ENCODE measurements around the gene BTBD3.

Gene BTBD3

DNA sequence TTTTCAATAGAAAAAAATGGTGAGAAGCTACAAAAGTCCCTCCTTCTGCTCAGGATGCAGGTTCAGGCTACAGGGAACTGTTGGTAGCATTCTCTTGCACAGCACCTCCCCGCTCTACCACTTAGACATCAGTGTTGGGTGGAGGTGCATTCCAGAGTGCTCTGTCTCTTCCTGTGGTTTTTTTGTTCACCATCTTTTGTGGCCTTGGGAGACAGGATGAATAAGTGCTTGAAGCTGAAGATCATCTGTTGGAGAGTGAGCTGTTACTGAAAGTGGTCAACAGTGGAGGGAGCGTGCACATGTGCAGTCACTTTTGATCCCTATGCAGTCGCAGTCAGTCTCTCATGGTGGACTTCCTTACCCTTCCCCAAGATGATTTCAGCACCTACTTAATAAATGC, 16.6 kb upstream of the BTBD3 start:
- DNase-seq (ENCODE audit: low spot score), result no peak
- TF ChIP-seq, protein P1, sequence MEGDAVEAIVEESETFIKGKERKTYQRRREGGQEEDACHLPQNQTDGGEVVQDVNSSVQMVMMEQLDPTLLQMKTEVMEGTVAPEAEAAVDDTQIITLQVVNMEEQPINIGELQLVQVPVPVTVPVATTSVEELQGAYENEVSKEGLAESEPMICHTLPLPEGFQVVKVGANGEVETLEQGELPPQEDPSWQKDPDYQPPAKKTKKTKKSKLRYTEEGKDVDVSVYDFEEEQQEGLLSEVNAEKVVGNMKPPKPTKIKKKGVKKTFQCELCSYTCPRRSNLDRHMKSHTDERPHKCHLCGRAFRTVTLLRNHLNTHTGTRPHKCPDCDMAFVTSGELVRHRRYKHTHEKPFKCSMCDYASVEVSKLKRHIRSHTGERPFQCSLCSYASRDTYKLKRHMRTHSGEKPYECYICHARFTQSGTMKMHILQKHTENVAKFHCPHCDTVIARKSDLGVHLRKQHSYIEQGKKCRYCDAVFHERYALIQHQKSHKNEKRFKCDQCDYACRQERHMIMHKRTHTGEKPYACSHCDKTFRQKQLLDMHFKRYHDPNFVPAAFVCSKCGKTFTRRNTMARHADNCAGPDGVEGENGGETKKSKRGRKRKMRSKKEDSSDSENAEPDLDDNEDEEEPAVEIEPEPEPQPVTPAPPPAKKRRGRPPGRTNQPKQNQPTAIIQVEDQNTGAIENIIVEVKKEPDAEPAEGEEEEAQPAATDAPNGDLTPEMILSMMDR (IDR thresholded peaks at IDR 0.05; ENCODE audit: extremely low read depth, insufficient read depth, missing control alignments), result no peak
- in situ Hi-C loops (cut with MboI; ENCODE audit: low pct_unique_long_range_greater_than_20kb, low sequenced_read_pairs, unreplicated experiment), result no loop called here

DNA sequence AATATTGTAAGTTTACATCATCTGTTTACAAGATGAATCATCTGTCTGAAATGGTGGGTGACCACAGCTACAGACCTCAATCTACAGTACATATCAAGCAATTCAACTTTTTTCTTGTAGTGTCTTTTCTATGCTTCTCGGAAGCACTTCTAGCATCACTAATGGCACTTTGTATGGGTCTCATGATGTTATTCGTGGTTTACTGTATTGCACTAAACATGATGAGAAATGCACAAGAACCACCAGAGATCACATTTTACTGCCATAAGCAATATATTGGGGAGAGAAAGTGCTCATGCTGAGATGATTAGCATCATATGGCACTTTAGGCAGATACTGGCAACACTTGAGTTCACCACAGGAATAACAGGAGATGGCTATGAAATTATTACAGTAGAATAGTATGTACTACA, 15.4 kb upstream of the BTBD3 start:
- no peak for DNase-seq (ENCODE audit: low spot score)
- in situ Hi-C loops (cut with MboI; ENCODE audit: low pct_unique_long_range_greater_than_20kb, low sequenced_read_pairs, unreplicated experiment), result no loop called here
- TF ChIP-seq, protein P1 (IDR thresholded peaks at IDR 0.05; ENCODE audit: extremely low read depth, insufficient read depth, missing control alignments), result no peak

DNA sequence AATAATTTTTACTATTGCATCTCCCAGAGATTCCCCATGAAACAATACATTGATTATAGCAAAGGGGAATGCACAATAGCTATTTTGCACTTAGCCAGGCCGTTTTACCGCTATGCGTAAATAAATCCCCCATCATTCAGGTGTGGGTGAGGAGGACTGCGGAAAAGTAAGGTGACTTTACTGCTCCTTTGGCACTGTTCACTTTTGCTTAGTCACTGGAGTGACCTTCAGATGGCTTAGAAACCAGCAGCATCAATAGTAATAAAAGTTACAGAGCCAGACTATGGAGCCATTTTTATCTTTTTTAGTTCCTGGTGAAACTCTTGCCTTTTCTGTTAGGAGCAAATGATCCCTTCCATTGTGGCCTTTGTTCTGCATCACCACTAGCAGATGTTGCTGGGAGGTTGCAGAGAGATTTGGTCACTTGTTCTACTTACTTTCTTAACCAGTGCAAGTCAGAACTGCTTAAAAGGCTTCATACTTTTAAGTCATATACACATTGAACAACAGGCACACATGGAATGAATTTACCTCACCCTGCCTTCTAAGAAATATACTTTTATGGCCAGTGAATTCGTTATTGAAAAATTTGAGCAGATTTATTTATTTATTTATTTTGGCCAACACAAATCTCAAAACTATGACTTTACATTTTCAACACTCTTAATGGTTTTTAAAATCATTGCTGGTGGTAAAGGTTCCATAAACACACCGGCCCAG, 12.1 kb upstream of the BTBD3 start:
- DNase-seq (ENCODE audit: low spot score), result no peak
- in situ Hi-C loops (cut with MboI; ENCODE audit: low pct_unique_long_range_greater_than_20kb, low sequenced_read_pairs, unreplicated experiment), result no loop called here
- TF ChIP-seq, protein P1 (IDR thresholded peaks at IDR 0.05; ENCODE audit: extremely low read depth, insufficient read depth, missing control alignments), result no peak

DNA sequence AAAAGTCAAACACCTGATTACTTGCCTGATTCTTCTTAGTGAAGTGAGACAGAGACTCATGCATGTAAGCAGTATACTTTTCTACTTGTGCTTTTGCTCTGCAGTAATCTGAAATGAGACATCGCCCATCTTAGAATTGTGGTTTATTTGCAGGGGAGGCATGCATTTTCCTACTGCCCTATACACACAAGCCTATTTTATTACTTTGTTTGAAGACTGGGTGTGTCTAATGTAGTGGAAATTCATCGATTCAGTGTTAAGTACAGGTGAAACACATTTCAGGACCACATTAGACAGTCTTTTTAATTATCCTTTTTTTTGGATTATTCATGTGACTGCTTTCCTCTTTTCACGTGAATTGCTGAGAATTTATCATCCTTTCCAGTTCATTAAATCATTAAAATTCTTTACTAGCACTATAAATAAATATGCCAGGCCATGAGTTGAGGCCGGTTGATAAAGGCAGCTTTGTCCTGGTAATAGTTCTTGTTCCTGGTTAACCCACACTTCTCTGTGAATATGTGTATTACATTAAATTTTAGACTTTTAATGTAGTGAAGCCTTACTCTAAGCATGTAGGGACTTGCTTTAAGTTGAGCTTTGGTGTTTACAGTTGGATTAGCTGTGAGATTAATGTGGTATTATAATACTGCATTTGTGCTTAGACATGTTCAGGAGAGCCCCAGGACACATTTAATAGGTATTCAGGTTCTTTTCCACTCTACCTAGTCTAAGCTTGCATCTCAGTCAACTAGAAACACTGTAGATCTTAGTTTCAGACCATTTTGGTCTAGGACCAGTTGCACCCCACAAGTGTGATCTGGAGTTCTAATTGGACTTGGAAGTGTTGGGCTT, 10.8 kb upstream of the BTBD3 start:
- TF ChIP-seq, protein P1 (IDR thresholded peaks at IDR 0.05; ENCODE audit: extremely low read depth, insufficient read depth, missing control alignments), result no peak
- in situ Hi-C loops (cut with MboI; ENCODE audit: low pct_unique_long_range_greater_than_20kb, low sequenced_read_pairs, unreplicated experiment), result no loop called here
- DNase-seq (ENCODE audit: low spot score), result no peak

DNA sequence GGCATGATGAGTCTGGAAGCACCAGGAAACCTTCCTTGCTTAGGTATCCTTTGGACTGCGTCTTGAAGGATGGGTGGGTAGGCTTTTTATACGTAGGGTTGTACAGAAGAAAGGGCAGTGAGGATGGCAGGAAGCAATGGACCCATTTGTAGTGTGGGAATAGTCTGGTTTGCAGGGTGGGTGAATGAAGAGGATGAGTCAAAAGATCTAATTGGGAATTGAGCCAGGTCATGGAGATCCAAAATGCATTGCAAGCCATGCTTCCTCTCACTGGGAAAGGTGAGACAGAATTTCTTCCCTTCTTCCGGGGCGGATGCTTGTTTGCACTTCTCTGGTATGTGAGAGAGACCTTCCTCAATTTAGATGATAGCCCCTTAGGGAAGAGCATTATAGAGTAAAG, 10.1 kb upstream of the BTBD3 start:
- in situ Hi-C loops (cut with MboI; ENCODE audit: low pct_unique_long_range_greater_than_20kb, low sequenced_read_pairs, unreplicated experiment), result no loop called here
- TF ChIP-seq, protein P1 (IDR thresholded peaks at IDR 0.05; ENCODE audit: extremely low read depth, insufficient read depth, missing control alignments), result no peak
- DNase-seq (ENCODE audit: low spot score), result no peak

DNA sequence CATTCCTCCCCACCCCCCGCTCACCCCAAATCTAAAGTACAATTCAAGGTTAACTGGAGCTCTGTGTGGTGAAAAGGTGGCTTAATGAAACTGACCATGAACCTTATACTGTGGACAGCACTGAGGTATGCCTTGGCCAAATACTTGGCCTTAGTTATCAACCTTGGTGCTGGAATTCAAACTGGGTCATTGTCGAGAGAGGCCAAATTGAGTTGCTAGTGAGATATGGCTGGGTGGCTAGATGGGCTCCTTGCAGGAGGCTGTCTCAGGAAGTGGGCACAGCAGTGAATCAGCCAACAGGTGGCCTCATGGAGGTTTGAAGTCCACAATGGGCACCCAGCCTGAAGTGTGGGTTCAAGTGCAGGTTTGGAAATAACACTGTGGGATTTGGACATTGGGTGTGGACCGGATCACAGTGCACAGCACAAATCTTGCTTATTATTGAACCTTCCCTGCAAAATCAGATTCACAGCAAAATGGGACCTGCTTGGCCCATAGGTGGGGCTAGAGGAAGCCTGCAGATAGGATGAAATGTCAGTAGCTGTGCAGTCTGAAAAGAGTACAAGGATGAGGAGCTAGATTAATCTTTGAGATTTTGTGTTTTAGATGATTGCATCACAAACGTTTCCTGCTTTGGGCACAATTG, 5.6 kb upstream of the BTBD3 start:
- DNase-seq (ENCODE audit: low spot score), result peak; percentile 13
- TF ChIP-seq, protein P1 (IDR thresholded peaks at IDR 0.05; ENCODE audit: extremely low read depth, insufficient read depth, missing control alignments), result peak; percentile 75
- in situ Hi-C loops (cut with MboI; ENCODE audit: low pct_unique_long_range_greater_than_20kb, low sequenced_read_pairs, unreplicated experiment), result no loop called here

Data from GM13977 (cell line).